GM21367 (cell line): ENCODE measurements around the gene FABP2.
"Not testable (repeated sequence)": the region's sequence is repeated elsewhere in the genome, so short reads cannot be mapped to it uniquely, and the experiment has no call there.

Source experiments
- ATAC-seq: cut with Tn5 transposase; IDR thresholded peaks from one replicate; pipeline ENCODE4 v1.9.1; 2021; ENCODE audit not compliant: unreplicated experiment

The FABP2 gene

DNA sequence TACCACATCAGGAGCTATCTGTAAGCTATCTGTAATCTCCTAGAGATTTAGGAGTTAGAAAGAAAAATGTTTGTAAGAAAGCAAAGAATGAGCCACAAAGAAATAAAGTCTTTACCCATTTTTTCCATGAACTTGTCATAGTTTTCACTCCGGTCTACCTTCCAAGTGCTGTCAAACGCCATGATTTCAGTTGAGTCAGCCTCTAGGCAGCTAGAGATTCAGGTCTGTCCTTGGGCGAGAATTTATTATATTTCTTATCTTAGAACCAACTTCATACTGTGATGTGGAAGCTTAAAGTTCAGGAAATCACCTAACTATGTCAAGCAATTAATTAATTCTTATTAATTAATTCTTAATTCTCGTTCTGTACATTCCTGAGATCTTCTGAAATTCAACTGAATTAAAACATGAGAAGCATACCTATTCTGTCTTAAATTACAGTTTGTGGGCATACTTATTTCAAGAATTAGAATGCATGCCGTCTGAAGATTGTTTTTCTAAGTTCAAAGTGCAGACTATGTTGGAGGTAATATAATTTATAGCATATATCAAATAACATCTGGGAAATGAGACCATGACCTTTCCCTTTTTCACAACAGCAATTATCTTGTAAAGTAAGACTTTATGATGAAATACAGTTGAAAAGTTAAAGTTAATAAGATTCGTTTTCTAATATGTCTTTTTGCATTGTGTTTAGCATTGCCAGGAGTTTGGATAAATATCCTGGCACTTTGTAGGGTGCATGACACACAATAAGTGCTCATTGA is at the start of gene FABP2:
Gene FABP2 (minus strand): TSS at position 218 of the 767 bp plus-strand sequence. CDS start 36 bp downstream, at position 182.
- ATAC-seq: no peak

DNA sequence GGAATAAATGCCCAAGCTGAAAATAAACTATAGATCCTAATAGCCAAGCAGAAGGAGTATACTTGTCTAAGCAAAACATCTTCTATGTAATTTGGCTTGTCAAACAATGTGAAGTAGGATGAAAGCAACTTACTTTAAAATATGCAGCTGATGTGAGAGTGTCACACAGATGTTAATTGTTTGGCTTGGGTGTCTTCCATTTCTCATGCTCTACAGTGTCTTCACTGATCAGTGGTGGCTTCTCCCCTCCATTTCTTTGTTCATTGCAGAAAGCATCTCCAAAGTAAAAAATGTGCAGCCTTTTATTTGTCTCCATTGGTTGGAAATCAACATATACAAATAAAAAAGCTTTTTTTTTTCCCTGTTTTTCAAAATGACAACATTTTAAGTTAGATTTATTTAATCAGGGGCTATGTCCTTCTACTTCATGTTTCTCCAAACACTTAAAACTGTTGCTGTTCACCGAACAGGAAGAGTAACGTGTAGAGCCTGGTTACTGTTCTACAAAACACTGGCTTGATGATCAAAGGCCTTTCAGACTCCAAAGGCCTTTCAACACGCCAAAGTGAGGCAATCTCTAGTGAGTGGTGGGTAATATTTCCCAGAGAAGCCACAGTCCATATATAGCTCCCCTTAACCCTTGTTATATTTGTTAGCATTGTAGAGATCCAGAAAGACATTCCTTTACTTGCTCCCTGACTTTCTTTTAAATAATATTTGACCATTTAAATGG is 49.2 kb upstream of the FABP2 start:
- peak; percentile 11 for ATAC-seq

GRCh38 chr4:119370392-119370791 is 48.5 kb upstream of the FABP2 start:
- peak; percentile 95 for ATAC-seq

GRCh38 chr4:119366802-119367201 is 44.9 kb upstream of the FABP2 start:
- not testable (repeated sequence) for ATAC-seq

GRCh38 chr4:119364203-119364602 is 42.3 kb upstream of the FABP2 start:
- not testable (repeated sequence) for ATAC-seq

GRCh38 chr4:119363372-119363771 is 41.4 kb upstream of the FABP2 start:
- not testable (repeated sequence) for ATAC-seq

- not testable (repeated sequence) for ATAC-seq
Observed at GRCh38 chr4:119362413-119362812, 40.5 kb upstream of the FABP2 start.

- not testable (repeated sequence) for ATAC-seq
Observed at GRCh38 chr4:119359873-119360272, 37.9 kb upstream of the FABP2 start.

GRCh38 chr4:119356796-119357195 is 34.9 kb upstream of the FABP2 start:
- not testable (repeated sequence) for ATAC-seq

GRCh38 chr4:119356041-119356440 is 34.1 kb upstream of the FABP2 start:
- ATAC-seq: not testable (repeated sequence)

DNA sequence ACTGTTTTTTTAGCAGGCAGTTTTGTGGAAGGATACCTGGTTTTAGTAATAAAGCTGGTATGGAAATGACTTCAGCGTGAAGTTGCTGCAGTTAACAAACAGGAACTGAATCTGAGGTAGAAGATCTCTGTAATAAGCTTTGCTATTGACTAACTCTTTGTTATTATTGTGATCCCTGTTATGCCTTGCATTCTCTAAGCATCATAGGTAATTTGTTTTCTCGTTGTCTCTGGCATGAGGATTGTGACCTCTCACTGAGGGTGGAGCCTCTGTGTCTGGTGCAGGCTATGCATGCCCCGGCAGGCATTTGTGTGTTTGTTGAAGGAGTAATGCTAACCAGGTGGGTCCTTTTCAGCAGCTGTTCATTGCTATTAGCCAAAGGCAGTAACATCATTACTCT is 31.4 kb upstream of the FABP2 start:
- not testable (repeated sequence) for ATAC-seq

DNA sequence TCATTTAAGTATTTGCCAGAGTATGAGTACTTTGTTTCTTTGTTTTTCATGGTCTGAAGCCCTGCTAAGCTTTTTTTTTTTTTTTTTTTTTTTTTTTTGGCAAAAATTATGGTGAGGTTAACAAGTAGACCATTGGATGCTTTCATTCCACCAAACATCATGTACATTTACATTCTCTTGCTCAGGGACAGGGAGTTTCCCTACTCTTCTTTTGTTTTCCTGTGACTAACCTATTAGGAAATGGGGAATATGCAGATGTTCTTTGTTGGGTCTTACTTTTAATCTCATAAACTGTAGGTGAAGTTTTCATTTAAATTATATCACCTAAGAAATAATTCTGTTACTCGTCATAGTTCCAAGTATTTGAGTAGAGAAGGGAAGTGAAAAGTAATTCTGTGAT is 26.2 kb upstream of the FABP2 start:
- not testable (repeated sequence) for ATAC-seq

- not testable (repeated sequence) for ATAC-seq
Observed at GRCh38 chr4:119343293-119343692, 21.4 kb upstream of the FABP2 start.

GRCh38 chr4:119339895-119340294 is 18.0 kb upstream of the FABP2 start:
- ATAC-seq: not testable (repeated sequence)

DNA sequence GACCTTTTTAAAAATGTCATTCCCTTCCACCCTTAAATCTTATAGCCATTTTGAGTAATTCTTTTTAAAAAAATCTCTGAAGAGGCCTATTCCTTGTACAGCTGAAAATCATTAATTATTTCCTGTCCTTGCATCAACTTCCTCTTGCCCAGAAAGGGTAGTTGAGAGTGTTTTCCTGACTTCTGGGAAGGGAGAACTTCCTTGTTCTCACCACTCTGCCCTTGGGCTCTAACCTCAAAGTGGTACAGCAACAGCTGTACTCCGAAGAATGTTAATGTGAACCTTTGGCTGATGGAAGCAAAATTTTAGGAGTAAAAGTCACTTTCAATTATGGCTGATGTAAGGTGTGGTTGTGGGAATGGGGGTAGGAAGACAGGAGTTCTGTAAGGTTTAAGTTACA is 15.1 kb upstream of the FABP2 start:
- ATAC-seq: no peak

- not testable (repeated sequence) for ATAC-seq
Observed at GRCh38 chr4:119336332-119336979, 14.5 kb upstream of the FABP2 start.

GRCh38 chr4:119329835-119330620 is 8.1 kb upstream of the FABP2 start:
- no peak for ATAC-seq

GRCh38 chr4:119328695-119329094 is 6.8 kb upstream of the FABP2 start:
- ATAC-seq: no peak

DNA sequence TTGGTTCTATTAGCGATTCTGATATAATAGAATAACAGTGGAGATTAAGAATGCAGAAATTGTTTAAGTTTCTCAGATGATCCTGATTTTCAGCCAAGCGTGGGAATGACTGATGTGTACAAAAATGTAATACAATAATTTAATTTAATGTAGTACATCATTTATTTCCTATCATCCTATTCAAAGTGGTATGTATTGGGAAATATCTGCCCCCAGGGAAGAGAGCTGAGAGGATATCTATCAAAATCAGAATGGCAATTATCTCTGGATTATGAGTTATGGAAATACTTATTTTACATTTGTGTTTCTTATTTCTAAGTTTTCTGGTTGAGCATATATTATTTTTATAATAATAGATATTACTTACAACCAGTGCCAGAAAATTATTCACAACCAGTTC is 3.9 kb downstream of the FABP2 start:
- ATAC-seq: no peak

- ATAC-seq: no peak
Observed at GRCh38 chr4:119315036-119315435, 6.9 kb downstream of the FABP2 start.

DNA sequence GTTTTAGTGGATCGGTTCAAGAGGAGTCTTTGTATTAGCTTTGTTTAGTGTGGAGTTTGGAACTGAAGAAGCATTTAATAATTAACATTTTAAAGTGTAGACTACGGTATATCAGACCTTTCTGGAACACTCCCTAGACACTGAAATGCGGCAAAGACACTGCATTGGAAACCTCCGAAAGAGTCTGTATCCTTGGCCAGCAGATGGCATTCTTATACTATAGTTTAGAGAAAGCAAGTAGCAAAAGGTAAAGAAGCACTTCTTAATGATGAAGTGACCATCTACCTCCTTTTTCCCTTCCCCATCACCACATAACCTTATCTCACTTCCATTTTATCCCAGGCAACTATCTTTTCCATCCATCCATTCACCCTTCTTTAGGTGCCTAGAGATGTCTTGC is 7.6 kb downstream of the FABP2 start:
- no peak for ATAC-seq
